DND-41 (cell line): ENCODE measurements around the gene GIMAP8.

Experiments used
- EZH2 ChIP-seq: IDR thresholded peaks from 3 replicates; pipeline ENCODE4 v1.6.1; 2012; ENCODE audit warnings: borderline replicate concordance, low read depth, mild to moderate bottlenecking, moderate library complexity, low read length, inconsistent platforms; ENCODE audit not compliant: severe bottlenecking
- TF ChIP-seq, protein P1 (sequence below): IDR thresholded peaks from 2 replicates; pipeline ENCODE4 v1.5.1; 2012; ENCODE audit warnings: borderline replicate concordance, low read length, moderate library complexity, mild to moderate bottlenecking; ENCODE audit not compliant: poor library complexity, severe bottlenecking; ENCODE audit errors: extremely low read depth

DNA sequence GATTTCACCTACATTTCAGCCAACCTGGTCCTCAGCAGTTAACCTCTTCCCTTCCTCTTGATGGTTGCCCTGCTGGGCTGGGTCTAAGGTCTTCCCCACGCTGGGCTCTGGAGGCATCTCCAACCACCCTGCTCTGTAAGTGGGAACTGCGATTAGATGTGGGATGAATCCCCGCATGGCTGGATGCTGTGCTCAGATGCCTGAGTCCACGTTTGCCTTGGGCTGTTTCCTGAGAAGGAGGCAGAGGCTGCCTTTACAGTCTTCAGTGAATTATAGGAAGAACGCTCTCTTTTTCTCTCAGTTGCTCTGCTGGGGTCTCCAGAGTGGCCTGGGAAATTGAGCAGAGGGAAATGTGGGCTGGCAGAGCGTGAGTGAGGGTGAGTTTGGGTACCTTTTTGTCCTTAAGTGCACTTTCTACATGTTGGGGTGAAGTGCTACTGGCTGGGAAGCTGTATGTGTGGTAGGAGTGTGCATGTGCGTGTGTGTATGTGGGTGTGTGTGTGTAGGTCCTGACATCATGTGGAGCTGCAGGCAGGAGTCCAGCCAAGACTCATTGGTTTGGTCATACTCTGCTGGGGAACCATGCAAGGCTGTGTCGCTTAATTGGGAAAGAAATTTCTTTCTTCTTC, 1.5 kb downstream of the GIMAP8 start:
- TF ChIP-seq, protein P1, sequence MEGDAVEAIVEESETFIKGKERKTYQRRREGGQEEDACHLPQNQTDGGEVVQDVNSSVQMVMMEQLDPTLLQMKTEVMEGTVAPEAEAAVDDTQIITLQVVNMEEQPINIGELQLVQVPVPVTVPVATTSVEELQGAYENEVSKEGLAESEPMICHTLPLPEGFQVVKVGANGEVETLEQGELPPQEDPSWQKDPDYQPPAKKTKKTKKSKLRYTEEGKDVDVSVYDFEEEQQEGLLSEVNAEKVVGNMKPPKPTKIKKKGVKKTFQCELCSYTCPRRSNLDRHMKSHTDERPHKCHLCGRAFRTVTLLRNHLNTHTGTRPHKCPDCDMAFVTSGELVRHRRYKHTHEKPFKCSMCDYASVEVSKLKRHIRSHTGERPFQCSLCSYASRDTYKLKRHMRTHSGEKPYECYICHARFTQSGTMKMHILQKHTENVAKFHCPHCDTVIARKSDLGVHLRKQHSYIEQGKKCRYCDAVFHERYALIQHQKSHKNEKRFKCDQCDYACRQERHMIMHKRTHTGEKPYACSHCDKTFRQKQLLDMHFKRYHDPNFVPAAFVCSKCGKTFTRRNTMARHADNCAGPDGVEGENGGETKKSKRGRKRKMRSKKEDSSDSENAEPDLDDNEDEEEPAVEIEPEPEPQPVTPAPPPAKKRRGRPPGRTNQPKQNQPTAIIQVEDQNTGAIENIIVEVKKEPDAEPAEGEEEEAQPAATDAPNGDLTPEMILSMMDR: no peak
- TF ChIP-seq EZH2: no peak
